T-helper 9 cell (primary cell): Measurements from ENCODE around the gene ACTG1.
A peak's percentile ranks its signal among the peaks of the same experiment; 100 is the strongest.

Source experiments
- DNase-seq: peaks from one replicate; pipeline ENCODE4 v3.0.0-alpha.2; 2020
- total RNA-seq, 2 donors: gene quantifications; one replicate each; lab custom pipeline; 2026; lab: John Stamatoyannopoulos, UW

The ACTG1 gene
- 966 to 1,005 reads per million in 2 donors for total RNA-seq

- DNase-seq: peak; percentile 85
Observed at GRCh38 chr17:81512562-81513371, at the start of gene ACTG1. Gene ACTG1 (minus strand): TSS chr17:81512799. CDS start chr17:81512354, 445 bp downstream.

DNA sequence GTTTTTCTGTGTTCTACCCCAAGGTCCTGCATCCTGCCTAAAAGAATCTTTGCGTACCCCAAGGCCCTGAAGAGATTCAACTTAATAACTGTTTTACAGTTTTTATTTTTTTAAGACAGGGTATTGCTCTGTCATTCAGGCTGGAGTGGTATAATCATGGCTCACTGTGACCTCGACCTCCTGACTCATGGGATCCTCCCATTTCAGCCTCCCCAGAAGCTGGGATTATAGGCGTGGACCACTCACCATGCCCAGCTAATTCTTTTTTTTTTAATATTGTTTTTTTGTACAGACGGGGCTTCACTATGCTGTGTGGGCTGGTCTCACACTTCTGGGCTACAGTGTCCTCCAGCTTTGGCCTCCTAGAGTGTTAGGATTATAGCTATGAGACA, 48.9 kb upstream of the ACTG1 start:
- no peak for DNase-seq

DNA sequence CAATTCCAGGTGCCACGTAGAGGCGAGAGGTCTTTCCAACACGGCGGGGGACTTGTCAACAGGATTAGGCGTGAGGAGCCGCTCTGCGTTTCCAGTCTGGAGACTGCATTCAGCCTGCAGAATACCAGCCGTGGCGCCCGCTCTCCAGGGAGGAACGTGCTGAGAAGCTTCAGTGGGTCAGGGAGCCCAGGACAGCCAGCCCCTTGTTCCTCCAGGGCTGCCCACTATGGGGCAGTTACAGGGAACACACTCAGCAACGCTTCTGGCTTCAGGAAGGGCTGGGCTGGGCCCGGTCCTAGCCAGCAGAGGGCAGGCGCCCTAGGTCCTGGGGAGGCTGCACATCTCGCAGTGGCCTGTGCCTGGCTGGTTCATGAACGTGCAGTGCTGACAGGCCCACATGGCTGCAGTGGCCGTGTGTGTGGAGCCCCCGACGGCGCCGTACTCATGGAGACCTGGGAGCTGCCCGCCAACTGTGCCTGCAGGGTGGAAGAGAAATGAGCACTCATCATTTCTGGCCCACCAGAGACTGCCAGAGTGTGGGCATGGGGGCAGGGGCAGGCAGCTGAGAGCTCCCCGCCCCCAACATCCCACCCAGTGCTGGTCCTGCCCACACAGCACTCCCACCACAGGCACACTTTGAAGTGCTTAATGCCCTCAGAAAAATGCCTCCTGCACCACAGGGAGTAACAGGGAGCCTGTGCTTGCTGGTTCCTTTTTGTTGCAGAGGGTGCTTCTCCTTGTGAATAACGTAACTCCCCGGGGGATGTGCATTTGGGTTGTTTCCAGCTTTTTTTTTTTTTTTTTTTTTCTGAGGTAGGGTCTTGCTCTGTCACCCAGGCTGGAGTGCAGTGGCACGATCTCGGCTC, 46.6 kb upstream of the ACTG1 start:
- no peak for DNase-seq

DNA sequence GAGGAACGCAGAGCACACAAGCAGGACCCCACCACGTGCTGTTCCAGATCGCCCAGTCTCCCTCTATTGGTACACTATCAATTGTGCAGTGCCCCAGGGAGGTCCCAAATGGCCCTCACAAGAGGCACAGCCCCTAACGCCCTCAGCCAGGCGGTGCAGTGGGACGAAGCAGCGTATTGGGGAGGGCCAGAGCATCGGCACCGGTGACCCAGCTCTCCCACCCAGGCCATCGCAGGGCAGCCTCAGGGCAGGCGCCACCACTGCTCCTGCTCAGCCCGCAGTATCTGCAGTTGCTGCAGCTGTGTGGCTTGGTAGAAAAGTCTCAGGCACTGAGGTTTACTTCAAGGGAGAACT, 45.5 kb upstream of the ACTG1 start:
- DNase-seq: no peak

DNA sequence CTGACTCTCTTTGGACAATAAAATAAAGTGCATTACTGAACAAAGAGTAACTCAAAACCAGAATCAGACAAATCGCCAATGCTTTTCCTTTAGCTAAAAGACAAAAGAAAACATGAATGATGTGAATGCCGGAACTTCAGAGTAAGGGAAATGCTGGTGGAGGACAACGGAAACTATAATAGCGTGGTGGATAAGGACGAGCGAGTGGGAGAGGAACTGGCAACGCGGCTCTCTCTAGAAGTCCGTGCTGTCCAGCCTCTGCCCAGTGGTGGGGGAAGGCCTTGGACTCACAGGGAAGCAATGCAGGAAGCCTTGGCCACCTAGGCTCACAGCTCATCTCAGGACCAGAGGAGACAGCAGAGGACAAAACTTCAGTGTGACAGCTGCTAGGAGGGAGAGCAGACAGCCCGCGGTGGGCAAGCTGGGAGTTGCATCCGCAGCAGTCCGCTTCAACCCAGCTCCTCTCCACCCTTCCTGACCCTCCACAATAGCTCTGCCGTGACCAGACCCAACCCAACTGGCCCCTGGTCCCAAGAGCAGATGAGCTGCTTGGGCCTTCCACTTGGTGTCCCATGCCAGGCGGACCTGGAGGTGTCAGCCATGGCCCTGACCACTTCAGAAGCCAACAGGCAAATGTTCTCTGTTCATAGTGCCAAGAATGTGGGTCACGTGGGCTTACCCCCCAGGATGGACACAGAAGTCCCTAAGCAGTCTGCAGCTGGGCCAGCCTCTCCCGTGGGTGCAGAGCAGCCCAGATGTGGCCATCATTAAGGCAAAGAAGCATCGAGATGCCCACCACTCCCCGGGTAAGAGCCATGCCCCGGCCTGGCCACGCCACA, 44.9 kb upstream of the ACTG1 start:
- DNase-seq: no peak

GRCh38 chr17:81556863-81557262, 44.3 kb upstream of the ACTG1 start:
- no peak for DNase-seq

DNA sequence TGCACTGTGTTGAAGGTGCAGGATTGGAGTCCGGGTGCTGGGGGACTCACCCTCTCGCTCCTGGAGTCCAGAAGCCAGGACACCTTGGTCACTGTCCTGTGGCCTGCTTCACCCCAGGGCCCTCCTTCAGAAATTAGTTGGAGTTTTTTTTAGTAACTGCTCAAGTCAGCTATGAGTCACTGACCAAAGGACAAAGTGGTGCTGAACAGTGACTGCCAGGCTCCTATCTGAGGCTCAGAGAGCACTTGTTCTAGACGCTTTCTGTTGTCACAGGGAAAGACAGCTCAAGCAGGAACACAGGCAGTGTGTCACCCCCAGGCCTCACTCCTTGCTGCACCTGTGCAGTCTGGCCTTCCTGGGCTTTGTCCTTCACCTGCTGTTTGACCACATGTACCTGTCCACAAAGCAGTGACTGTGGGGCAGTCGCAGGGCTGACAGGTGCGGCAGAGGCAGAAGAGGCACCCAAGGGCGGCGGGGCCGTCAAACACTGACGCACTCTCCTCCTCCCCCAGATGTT, 43.6 kb upstream of the ACTG1 start:
- no peak for DNase-seq

DNA sequence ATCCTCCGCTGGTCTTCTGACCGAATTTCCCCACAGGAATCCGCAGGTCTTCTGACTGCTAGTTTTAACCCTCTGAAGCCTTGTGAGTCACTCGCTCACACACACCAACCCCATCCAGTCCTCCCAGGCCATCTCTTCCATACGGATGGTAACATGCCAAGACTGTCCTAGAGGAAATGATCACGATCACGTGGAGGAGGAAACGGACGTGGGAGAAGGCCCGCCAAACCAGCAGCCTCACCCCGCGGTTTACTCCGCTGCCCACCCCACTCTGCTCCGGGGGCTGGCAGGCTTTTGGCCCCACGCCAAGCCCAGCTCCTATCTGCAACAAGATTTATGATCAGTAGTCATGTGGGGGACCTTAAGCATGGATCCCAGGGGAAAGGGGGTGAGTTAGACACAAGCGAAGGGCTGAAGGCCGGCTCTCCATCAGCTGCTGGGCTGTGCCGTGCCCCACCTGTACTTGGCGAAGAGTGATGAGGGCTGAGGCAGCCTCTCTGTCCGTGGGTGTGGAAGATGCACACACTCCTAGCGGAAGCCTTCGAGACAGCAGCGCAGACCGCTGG, 41.1 kb upstream of the ACTG1 start:
- DNase-seq: no peak

- peak; percentile 67 for DNase-seq
Observed at GRCh38 chr17:81553018-81553615, 40.5 kb upstream of the ACTG1 start.

DNA sequence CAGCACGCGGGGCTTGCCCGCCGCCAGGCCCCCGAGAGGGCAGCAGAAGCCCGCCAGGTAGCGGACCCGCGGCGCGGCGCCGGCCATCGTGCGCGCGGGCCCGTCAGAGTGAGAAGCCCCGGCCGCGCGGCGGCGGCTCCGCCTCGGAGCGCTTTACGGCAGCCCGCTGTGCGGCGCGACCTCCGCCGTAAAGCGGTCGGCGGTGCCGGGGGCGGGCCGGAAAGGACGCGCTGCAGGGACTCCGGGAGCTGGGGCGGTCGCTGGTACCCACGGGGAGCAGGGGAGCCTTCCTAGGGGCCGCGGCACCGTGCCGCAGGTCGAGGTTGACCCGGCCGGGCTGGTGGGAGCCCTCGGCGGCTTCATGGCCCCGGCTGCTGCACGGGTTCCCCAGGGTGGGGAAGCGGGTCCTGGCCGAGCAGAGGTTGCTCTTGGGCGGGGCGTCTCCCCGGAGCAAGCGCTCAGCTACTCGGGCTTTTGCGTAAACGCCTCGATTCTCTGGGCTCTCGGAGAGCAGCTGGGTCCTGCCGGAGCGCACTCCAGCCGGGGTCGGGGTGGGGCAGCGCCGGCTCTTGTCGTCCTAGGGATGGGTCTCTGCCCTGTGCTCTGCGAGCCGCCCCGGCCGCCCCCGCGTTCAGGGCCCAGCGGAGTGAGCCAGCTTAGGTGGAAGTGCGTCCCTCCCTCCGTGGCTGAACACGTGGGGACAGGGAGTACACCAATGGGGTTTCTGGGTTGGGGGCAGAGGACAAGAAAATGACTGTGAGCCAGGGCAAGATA, 39.8 kb upstream of the ACTG1 start, which contains the start of gene FAAP100:
Gene FAAP100 (minus strand): TSS at position 110 of the 774 bp plus-strand sequence. CDS start 23 bp downstream, at position 87.
- peak; percentile 71 for DNase-seq

- no peak for DNase-seq
Observed at GRCh38 chr17:81551458-81552243, 39.1 kb upstream of the ACTG1 start.

DNA sequence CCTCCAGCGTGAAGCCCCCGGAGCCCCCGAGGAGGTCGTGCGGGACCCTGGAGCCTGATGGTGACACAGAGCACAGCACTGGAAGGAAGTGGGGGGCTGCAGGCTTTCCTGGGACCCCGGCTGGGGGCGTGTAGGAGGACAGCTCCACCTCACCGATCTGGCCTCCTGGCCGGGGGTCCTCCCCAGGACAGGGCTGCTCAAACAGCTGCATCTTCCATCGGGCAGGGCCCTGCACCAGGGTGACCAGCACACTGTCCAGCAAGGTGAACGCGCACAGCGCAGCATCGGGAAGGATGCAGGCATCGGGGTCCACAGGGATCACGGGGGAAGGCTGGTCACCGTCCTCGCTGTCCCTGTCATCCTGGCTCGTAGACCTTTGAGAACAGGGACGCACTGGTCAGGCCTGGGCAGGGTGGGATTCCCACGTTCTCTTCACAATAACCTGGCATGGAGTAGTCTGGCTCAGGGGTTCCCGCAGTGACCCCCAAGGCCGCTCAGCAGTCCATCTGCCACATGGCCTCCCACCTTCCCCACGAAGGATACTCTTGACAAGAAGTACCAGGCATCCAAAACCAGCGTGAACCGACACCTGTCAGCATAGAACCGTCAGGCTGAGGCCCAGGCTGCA, 38.3 kb upstream of the ACTG1 start:
- no peak for DNase-seq

DNA sequence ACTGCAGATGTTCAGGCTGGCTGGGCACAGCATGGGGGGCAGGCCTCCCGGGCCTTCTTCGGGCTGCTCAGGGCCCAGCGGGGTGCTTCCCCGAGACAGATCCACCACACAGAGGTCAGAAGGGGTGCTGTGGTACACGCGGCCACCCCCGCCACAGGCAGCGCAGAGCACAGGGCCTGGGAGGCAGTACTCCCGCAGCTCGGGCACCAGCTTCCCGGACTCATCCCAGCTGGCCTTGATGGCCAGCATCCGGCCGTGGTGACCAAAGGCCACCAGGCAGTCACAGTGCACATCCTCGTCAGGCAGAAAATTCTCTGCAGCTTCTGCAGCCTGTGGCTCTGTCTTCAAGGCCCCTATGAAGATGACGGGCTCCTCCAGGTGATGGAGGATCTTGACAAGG, 37.7 kb upstream of the ACTG1 start:
- DNase-seq: no peak

- DNase-seq: no peak
Observed at GRCh38 chr17:81549826-81550225, 37.2 kb upstream of the ACTG1 start.

DNA sequence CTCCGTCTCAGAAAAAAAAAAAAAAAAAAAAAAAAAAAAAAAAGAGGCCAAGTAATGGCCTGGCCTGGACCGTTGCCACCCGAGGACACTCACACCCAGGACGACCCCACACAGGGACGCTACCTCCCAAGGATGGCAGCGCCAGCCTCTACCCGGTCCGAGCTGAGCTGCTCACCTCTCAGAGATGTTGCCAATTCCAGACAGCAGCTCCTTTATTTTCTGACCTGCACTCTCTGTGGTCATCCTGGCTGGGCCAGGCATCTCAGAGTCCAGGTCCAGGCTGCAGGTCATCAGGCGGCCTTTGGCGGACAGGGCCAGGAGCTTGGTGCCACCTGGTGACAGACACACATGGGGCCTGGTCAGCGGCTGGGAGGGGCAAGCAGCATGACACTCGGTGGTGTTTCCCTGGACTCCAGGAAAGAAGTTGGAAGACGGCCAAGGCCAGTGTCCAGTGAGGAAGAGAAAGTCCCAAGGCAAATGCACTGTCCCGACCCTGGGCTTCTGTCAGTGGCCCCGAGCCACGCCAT, 36.5 kb upstream of the ACTG1 start:
- no peak for DNase-seq

DNA sequence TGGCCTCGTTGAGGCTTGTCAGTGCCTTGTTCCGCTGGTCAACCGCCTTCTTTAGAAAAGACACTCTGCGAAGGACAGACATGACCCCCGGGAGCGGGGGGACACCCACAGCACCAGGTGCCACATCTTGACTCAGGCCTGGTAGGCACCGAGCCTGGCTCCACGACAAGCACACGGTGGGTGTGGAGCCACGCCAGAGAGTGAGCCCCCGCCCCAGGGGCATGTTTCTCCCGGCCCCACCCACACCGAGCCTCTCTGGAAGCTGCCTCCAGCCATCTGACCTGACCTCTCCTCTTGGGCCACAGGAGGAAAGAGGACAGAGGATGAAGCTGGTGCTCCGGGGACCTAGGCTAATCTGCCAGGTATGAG, 35.0 kb upstream of the ACTG1 start:
- no peak for DNase-seq

- DNase-seq: no peak
Observed at GRCh38 chr17:81546906-81547613, 34.5 kb upstream of the ACTG1 start.

- no peak for DNase-seq
Observed at GRCh38 chr17:81545160-81545949, 32.8 kb upstream of the ACTG1 start.
